ENCODE data around the gene FGF2.
"Not testable (repeated sequence)": the region's sequence is repeated elsewhere in the genome, so short reads cannot be mapped to it uniquely, and the experiment has no call there.

Gene FGF2

DNA sequence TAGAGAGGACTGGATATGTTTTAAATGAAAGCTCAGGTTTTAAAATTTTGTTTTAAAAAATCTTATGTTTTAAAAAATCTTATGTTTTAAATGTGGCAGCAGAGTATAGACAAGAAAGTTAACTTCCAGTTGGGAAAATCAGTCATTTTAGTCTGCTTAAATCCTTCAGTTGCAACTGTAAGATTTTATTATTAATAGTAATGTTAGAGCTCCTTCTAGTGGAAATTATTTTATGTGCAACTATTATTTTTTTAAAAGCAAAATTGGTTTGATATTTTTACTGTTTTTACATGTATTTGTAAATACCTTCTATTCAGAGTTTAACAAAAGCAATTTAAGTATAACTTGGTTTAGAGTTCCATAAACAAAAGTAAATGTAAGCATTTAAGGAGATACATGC, 104.2 kb downstream of the FGF2 start:
- Histone ChIP-seq H2BK15ac (ENCODE audit: low read length) (no peak overlapping the region), H3K23ac (ENCODE audit: low read depth, low read length, poor library complexity) (no peak overlapping the region), H2BK120ac (ENCODE audit: low read depth, low read length) (no peak overlapping the region), H2AK5ac (ENCODE audit: low read depth, low read length) (no peak overlapping the region), H3K9me3 (replicated peaks in 1 of 2; ENCODE audit: control insufficient read depth in 2 of 2, insufficient read depth in 1 of 2, low read depth in 1 of 2, low read length in 2 of 2) (peaks cover 0 to 2% of the 10 kb centered on the region in 2 donors), H4K91ac (ENCODE audit: low read depth, low read length, poor library complexity) (no peak overlapping the region), H3K9ac (ENCODE audit: low read depth, low read length, poor library complexity) (no peak overlapping the region), H2BK12ac (ENCODE audit: low read length) (no peak overlapping the region), H2BK5ac (ENCODE audit: low read length) (no peak overlapping the region), H3K4me2 (ENCODE audit: insufficient read depth, low read length, poor library complexity, severe bottlenecking) (no peak overlapping the region), H3K4ac (ENCODE audit: low read length) (no peak overlapping the region), H3K14ac (ENCODE audit: low read length) (no peak overlapping the region), H3K27ac (replicated peaks; ENCODE audit: low read length) (no peak overlapping the region), H2AFZ (ENCODE audit: low read length) (no peak overlapping the region), H3K18ac (ENCODE audit: low read length) (no peak overlapping the region), H3K36me3 (replicated peaks in 1 of 2; ENCODE audit: control insufficient read depth in 2 of 2, insufficient read depth in 2 of 2, low read length in 2 of 2) (peaks cover 7 to 87% of the 10 kb centered on the region in 2 donors), H3K4me1 (ENCODE audit: control insufficient read depth in 2 of 2, insufficient read depth in 1 of 2, low read depth in 1 of 2, low read length in 2 of 2) (no peaks in the 10 kb centered on the region), H3K79me1 (ENCODE audit: low read depth, low read length) (peaks cover 2% of the 10 kb centered on the region), H4K8ac (ENCODE audit: low read depth, low read length) (no peak overlapping the region), H3K4me3 (ENCODE audit: low read length in 2 of 2) (no peak overlapping the region), H3K27me3 (ENCODE audit: control insufficient read depth in 3 of 3, insufficient read depth in 3 of 3, low read depth in 1 of 3, low read length in 3 of 3) (no peaks in the 10 kb centered on the region)
- no peak for DNase-seq (ENCODE audit: low spot score)

DNA sequence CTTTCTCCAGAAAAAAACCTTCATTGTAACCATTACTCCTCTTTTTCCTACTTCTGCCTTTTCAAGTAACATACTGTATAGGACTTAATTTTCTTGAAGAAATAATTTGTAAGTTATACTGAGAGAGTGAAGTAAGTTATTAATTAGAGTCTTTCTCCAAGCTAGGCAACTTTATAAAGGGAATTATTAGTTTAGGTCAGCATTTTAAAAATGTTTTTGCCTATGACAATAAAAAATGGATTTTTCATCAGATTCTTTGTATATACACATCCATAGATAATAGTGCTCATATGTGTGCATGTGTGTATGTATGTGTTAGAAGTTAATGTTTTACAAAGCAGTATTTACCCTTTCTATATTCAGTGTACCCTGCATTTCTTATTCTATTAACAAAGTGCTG, 106.1 kb downstream of the FGF2 start:
- H4K91ac ChIP-seq (ENCODE audit: low read depth, low read length, poor library complexity): no peak overlapping the region
- no peak overlapping the region for H2BK5ac ChIP-seq (ENCODE audit: low read length)
- no peak overlapping the region for H2BK120ac ChIP-seq (ENCODE audit: low read depth, low read length)
- H3K14ac ChIP-seq (ENCODE audit: low read length): no peak overlapping the region
- H2AFZ ChIP-seq (ENCODE audit: low read length): no peak overlapping the region
- DNase-seq (ENCODE audit: low spot score): no peak
- H3K4me2 ChIP-seq (ENCODE audit: insufficient read depth, low read length, poor library complexity, severe bottlenecking): no peak overlapping the region
- peaks cover 9 to 97% of the 10 kb centered on the region in 2 donors for H3K36me3 ChIP-seq (replicated peaks in 1 of 2; ENCODE audit: control insufficient read depth in 2 of 2, insufficient read depth in 2 of 2, low read length in 2 of 2)
- no peak overlapping the region for H3K9ac ChIP-seq (ENCODE audit: low read depth, low read length, poor library complexity)
- H3K4me1 ChIP-seq (ENCODE audit: control insufficient read depth in 2 of 2, insufficient read depth in 1 of 2, low read depth in 1 of 2, low read length in 2 of 2): no peaks in the 10 kb centered on the region
- H3K9me3 ChIP-seq (replicated peaks in 1 of 2; ENCODE audit: control insufficient read depth in 2 of 2, insufficient read depth in 1 of 2, low read depth in 1 of 2, low read length in 2 of 2): peaks cover 0 to 2% of the 10 kb centered on the region in 2 donors
- no peak overlapping the region for H3K4ac ChIP-seq (ENCODE audit: low read length)
- no peak overlapping the region for H4K8ac ChIP-seq (ENCODE audit: low read depth, low read length)
- H2BK15ac ChIP-seq (ENCODE audit: low read length): no peak overlapping the region
- no peak overlapping the region for H2AK5ac ChIP-seq (ENCODE audit: low read depth, low read length)
- H3K27me3 ChIP-seq (ENCODE audit: control insufficient read depth in 3 of 3, insufficient read depth in 3 of 3, low read depth in 1 of 3, low read length in 3 of 3): no peaks in the 10 kb centered on the region
- H3K79me1 ChIP-seq (ENCODE audit: low read depth, low read length): peaks cover 2% of the 10 kb centered on the region
- no peak overlapping the region for H3K4me3 ChIP-seq (ENCODE audit: low read length in 2 of 2)
- no peak overlapping the region for H3K23ac ChIP-seq (ENCODE audit: low read depth, low read length, poor library complexity)
- H2BK12ac ChIP-seq (ENCODE audit: low read length): no peak overlapping the region
- H3K27ac ChIP-seq (replicated peaks; ENCODE audit: low read length): no peak overlapping the region
- no peak overlapping the region for H3K18ac ChIP-seq (ENCODE audit: low read length)

DNA sequence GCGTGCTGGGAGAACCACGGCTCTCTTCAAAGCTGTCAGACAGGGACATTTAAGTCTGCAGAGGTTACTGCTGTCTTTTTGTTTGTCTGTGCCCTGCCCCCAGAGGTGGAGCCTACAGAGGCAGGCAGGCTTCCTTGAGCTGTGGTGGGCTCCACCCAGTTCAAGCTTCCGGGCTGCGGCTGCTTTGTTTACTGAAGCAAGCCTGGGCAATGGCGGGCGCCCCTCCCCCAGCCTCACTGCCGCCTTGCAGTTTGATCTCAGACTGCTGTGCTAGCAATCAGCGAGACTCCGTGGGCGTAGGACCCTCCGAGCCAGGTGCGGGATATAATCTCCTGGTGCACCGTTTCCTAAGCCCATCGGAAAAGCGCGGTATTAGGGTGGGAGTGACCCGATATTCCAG, 118.5 kb downstream of the FGF2 start:
- no CpG with 5 or more reads among the region's 17 CpGs for WGBS, 2 donors (ENCODE audit: extremely low coverage in 2 of 2, insufficient read length in 2 of 2, insufficient replicate concordance in 1 of 2)
- peaks cover 17 to 49% of the 10 kb centered on the region in 2 donors for H3K36me3 ChIP-seq (replicated peaks in 1 of 2; ENCODE audit: control insufficient read depth in 2 of 2, insufficient read depth in 2 of 2, low read length in 2 of 2)
- not testable (repeated sequence) for H4K91ac ChIP-seq (ENCODE audit: low read depth, low read length, poor library complexity); H3K23ac ChIP-seq (ENCODE audit: low read depth, low read length, poor library complexity); H3K79me1 ChIP-seq (ENCODE audit: low read depth, low read length); H3K9me3 ChIP-seq (replicated peaks in 1 of 2; ENCODE audit: control insufficient read depth in 2 of 2, insufficient read depth in 1 of 2, low read depth in 1 of 2, low read length in 2 of 2); H3K14ac ChIP-seq (ENCODE audit: low read length); H3K9ac ChIP-seq (ENCODE audit: low read depth, low read length, poor library complexity); DNase-seq (ENCODE audit: low spot score); H3K4me3 ChIP-seq (ENCODE audit: low read length in 2 of 2); H2BK120ac ChIP-seq (ENCODE audit: low read depth, low read length); H3K4me1 ChIP-seq (ENCODE audit: control insufficient read depth in 2 of 2, insufficient read depth in 1 of 2, low read depth in 1 of 2, low read length in 2 of 2); H3K27me3 ChIP-seq (ENCODE audit: control insufficient read depth in 3 of 3, insufficient read depth in 3 of 3, low read depth in 1 of 3, low read length in 3 of 3); H3K4me2 ChIP-seq (ENCODE audit: insufficient read depth, low read length, poor library complexity, severe bottlenecking); H3K18ac ChIP-seq (ENCODE audit: low read length); H2BK15ac ChIP-seq (ENCODE audit: low read length); H2AK5ac ChIP-seq (ENCODE audit: low read depth, low read length); H3K27ac ChIP-seq (replicated peaks; ENCODE audit: low read length); H2AFZ ChIP-seq (ENCODE audit: low read length); H2BK5ac ChIP-seq (ENCODE audit: low read length); H3K4ac ChIP-seq (ENCODE audit: low read length); H2BK12ac ChIP-seq (ENCODE audit: low read length); H4K8ac ChIP-seq (ENCODE audit: low read depth, low read length)

DNA sequence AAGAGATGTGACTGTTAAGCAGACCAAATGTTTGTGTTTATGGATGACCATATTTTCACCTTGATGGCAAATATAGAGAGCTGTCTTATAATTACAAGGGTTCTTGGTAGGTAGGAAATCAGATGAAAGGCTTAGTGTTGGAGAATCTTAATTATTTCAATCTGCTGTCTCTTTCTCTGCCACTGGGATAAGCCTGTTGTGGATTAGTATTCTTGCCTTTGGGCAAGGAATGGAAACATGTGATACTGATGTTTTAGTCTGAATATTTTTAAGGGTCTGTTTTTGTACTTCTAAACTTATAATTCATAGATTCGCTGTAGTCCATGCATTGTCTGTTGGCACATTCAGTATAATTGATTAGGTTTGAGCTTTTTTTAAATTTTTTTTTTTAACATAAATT, 119.5 kb downstream of the FGF2 start:
- Histone ChIP-seq H4K8ac (ENCODE audit: low read depth, low read length) (no peak overlapping the region), H3K4me2 (ENCODE audit: insufficient read depth, low read length, poor library complexity, severe bottlenecking) (no peak overlapping the region), H2BK15ac (ENCODE audit: low read length) (no peak overlapping the region), H3K4me3 (ENCODE audit: low read length in 2 of 2) (no peak overlapping the region), H3K27me3 (ENCODE audit: control insufficient read depth in 3 of 3, insufficient read depth in 3 of 3, low read depth in 1 of 3, low read length in 3 of 3) (no peaks in the 10 kb centered on the region), H2BK12ac (ENCODE audit: low read length) (no peak overlapping the region), H3K9me3 (replicated peaks in 1 of 2; ENCODE audit: control insufficient read depth in 2 of 2, insufficient read depth in 1 of 2, low read depth in 1 of 2, low read length in 2 of 2) (peaks cover 2 to 8% of the 10 kb centered on the region in 2 donors), H2AK5ac (ENCODE audit: low read depth, low read length) (no peak overlapping the region), H3K9ac (ENCODE audit: low read depth, low read length, poor library complexity) (no peak overlapping the region), H3K18ac (ENCODE audit: low read length) (no peak overlapping the region), H3K36me3 (replicated peaks in 1 of 2; ENCODE audit: control insufficient read depth in 2 of 2, insufficient read depth in 2 of 2, low read length in 2 of 2) (peaks cover 23 to 57% of the 10 kb centered on the region in 2 donors), H3K4ac (ENCODE audit: low read length) (no peak overlapping the region), H3K14ac (ENCODE audit: low read length) (no peak overlapping the region), H2BK120ac (ENCODE audit: low read depth, low read length) (no peak overlapping the region), H2BK5ac (ENCODE audit: low read length) (no peak overlapping the region), H3K27ac (replicated peaks; ENCODE audit: low read length) (no peak overlapping the region), H3K23ac (ENCODE audit: low read depth, low read length, poor library complexity) (no peak overlapping the region), H4K91ac (ENCODE audit: low read depth, low read length, poor library complexity) (no peak overlapping the region), H3K4me1 (ENCODE audit: control insufficient read depth in 2 of 2, insufficient read depth in 1 of 2, low read depth in 1 of 2, low read length in 2 of 2) (no peaks in the 10 kb centered on the region), H2AFZ (ENCODE audit: low read length) (no peak overlapping the region), H3K79me1 (ENCODE audit: low read depth, low read length) (no peaks in the 10 kb centered on the region)
- DNase-seq (ENCODE audit: low spot score): no peak
- no CpG with 5 or more reads among the region's 1 CpG for WGBS, 2 donors (ENCODE audit: extremely low coverage in 2 of 2, insufficient read length in 2 of 2, insufficient replicate concordance in 1 of 2)
